Hindlimb muscle (tissue), 1 donor: ENCODE measurements around the gene TRIM67. TPM values are rescaled to one million over a fixed set of nuclear protein-coding genes. Genes with fewer than 3 reads are reported as not detected.
"Not testable (repeated sequence)": the region's sequence is repeated elsewhere in the genome, so short reads cannot be mapped to it uniquely, and the experiment has no call there.

ENCODE experiments used
- DNase-seq: peaks from one replicate; pipeline ENCODE4 v3.0.0-alpha.2; 2013
- polyA plus RNA-seq: library from polyadenylated mRNA; unstranded; fragments of 120-200 nt; gene quantifications from one replicate; pipeline ENCODE4 v1.2.1, GENCODE V29; 2013; ENCODE audit not compliant: insufficient read length

TRIM67 gene
- polyA plus RNA-seq, 1 donor: 0.05 TPM

DNA sequence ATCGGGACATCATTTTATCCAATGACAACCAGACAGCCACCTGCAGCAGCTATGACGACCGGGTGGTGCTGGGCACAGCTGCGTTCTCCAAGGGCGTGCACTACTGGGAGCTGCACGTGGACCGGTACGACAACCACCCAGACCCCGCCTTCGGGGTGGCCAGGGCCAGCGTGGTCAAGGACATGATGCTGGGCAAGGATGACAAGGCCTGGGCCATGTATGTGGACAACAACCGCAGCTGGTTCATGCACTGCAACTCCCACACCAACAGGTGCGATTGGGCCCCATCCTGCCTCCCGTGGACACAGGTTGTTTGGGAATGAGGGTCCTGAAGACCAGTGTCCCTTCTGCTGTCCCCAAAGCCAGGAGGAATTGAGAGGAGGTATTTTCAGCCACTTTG, 47.1 kb downstream of the TRIM67 start:
- DNase-seq: no peak

DNA sequence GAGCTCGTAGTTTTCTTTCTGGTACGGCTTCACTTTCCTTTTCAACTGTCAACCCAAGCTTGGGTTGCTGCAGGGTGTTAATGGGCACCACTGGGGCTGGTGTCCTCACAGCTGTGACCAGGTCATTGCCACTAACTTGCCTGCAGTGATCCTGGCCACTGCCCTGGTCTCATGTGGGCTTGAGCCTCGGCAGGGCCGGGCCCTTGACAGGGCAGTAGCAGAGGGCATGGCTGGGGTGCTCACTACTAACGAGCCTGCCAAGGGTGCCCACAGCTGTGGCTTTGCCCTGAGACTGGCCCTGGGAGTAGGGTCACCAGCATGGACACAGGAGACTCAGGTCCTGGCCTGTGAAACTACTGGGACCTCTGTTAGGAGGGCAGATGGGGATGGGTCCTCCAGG, 47.7 kb downstream of the TRIM67 start:
- no peak for DNase-seq

DNA sequence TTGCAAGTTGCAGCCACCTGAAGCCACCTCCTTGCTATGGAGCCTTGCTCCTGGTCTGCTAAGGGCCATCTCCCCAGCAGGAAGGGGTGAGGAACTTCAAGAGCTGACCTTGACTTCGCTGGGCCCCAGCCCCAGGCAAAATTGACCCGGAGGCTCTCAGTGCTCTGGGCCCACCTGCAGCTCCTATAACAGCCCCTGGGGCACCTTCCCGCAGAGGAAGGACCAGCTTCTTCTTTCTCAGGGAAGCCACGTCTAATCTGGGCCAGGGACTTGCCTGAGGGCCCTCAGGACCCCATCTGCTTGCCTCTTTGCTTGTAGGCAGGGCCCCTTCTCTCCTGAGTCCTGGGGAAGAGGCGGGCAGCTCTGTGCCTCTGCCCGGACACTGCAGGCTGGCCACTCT, 48.3 kb downstream of the TRIM67 start:
- DNase-seq: no peak

DNA sequence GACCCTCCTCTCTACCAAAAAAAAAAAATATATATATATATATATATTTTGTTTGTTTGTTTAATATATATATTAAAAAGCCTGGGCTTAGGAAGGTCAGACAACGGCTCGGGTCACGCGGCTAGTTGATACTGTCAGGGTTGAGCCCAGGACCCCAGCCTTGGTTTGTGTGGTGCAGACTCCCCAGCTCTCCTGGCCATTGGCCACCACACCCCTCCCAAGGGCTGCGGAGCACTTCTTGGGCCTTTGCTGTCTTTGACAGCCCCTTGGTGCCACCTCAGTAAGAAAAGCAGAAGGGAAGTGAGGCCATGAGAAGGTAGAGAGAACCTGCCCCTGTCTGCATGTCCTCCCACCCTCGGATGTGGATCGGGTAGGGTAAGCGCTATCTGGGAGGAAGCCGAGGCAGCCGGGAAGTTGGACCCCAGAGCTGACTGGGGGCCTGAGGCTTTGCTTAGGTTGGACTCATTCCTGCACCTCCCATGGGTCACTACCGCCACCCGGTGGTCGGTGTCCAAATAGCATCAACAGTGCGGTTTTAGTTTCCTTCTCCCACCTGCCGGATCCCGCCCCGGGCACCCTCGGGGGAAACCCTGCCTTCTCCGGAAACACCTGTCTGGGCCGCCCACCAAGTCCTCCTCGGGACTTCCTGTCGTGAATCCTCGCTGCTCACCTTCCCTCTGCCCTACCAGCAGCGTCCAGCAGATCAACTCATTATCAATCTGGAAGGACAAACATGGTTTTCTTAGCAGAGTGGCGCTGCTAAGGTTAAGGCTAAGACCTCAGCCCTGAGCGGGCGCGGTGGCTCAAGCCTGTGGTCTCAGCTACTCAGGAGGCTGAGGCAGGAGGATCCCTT, 49.4 kb downstream of the TRIM67 start:
- peak; percentile 66 for DNase-seq

DNA sequence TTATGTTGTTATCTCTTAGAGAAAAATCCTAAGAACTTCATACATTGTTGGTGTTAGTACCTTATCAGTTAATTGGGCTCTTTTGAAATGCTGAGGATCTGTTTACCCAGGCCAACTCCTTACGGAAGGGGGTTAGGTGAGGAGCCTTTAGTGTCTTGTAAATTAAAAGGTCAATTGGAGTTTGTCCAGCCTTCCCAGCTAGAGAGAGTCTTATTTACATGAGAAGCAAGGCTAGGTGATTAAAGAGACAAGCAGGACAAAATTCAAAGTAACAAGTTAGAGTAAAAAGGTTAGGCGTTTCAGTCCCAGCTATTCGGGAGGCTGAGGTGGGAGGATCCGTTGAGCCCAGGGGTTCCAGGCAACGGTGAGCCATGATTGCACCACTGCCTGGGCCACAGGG, 50.4 kb downstream of the TRIM67 start:
- not testable (repeated sequence) for DNase-seq

DNA sequence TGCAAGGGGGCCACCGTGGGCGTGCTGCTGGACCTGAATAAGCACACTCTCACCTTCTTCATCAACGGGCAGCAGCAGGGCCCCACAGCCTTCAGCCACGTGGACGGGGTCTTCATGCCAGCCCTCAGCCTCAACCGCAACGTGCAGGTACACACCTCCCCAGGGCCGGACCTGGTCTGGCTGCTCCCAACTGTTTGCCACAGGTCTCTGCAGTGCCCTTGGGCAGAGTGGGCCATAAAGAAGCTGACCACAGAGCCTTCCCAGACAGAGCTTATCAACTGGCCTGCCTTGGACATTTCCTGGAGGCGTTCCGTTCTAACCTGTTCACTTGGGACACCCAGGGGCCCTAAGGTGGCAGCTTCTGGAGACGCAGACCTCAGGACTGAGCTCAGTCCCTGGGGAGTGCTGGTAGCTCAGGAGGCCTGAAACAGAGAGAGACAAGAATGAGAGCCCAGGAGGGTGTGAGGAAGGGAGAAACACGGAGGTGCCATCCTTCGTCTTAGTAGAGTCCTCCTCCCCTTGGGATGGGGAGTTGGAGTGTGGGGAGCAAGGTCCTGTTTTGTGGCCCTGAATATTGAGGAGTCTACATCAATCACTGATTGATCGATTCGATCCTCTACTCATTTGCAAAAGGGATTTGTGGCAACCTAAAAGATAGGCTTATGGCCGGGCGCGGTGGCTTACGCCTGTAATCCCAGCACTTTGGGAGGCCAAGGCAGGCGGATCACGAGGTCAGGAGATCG, 52.1 kb downstream of the TRIM67 start:
- DNase-seq: no peak

DNA sequence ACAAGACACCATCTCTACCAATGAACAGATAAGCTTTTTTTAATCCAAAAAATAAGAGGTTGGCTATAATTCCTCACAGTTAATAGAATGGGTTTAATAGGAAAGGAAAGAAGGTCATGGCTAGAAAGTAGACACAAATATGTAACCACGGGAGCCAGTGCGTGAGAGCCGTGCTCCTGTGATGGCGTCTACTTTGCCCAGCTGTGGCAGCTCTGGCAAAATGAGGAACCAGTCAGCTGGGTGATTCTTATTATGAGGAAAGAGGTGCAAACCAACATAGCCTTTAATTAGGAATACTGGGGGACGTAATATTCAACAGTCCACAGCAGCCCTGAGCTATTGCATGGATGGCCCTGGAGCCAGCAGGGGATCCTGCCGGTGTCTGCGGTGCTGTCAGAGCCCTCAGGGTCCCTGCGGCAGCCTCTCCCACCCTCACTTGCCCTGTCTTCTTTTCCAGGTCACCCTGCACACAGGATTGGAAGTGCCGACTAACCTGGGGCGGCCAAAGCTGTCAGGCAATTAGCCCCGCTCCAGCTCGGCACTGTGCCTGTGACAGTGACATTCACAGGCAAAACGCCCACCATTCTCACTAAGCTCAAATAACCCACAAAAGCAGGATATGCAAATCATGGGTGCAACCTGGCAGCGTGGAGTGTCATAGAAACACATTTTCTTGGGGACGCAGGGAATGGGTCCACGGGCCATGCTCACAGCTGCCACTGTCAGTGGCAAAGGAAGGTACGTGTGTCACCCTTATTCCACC, 53.2 kb downstream of the TRIM67 start:
- DNase-seq: no peak

DNA sequence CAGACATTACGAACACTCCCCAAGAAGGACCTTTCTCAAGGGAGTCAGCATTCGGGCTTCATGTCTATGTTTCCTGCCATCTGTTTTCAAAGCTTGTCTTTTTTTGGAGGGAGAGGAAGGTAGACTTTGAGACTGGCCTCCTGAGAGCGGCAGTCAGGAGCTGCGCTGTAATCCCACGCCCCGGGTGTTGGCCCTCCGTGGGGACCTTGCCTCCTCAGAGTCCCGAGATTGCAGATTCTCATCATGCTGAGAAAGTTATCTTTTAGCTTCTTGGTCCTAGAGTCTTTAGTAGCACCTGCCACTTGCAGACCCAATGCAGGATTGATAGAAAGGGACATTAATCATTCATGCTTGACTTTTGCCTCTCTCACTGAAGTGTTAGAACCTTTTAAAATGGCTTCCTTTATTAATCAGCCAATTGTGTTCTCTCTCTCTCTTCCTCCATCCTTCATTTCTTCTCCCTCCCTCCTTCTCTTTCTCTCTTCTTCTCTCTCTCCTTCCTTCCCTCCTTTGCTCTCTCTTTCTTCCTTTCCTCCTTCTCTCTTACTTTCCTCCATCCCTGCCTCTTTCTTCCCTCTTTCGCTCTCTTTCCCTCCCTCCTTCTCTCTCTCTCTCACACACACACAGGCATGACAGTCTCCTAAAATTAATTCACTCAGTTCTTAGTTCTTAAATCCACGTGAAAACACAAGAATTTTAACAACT, 54.0 kb downstream of the TRIM67 start:
- DNase-seq: no peak

DNA sequence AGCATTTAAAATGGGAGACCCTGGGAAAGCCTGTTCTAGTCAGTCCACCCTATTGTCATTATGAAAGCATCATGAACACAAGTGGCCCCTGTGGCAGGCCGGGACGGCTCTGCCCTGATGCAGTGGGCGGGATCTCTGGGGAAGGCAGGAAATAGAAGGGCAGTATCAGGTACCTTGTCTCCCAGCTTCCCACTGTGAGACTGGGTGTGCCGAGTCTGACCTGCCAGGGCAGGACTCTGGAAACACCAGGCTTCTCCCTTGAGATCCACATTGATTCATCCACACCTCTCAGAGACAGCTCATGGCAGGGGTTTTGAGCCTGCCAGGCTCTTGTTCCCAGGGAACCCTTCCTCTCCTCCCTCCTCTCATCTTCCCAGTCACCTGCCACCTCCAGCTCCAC, 54.6 kb downstream of the TRIM67 start:
- DNase-seq: no peak

DNA sequence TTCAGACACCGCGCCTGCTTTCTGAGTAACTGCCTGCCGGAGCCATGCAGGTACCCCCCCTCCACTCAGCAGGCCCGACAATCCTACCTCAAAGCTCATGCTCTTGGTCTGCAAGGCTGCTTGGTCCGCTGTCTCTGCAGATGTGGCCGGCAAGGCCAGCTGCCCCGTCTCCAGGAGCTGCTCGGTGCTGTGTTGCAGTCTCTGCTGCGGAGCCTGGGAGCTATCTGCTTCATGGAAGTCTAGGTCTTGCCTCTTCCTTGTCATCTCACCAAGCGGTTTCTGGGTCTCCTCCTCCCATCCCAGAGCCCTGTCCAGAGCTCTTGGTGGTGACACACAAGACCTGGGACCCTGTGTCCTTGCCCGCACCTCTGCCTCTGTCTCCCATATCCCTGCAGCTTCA, 55.2 kb downstream of the TRIM67 start:
- no peak for DNase-seq

DNA sequence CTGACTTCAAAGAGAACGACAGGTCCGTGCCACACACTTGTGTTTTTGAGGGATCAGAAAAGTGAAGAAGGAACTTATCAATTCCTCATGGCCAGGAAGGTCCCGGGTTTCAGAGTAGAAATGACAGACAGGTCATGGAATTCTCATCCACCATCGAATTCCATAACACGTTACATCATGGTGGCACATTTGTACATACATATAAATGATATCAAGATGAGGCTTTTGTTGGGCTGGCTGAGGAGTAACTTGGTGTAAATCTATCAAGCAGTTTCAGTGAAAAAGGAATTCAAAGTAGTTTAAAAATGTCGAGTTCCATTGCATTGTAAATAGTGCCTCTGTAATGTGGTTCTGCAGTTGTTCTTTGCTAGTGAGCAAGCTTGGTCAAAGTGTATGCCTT, 56.2 kb downstream of the TRIM67 start:
- no peak for DNase-seq

DNA sequence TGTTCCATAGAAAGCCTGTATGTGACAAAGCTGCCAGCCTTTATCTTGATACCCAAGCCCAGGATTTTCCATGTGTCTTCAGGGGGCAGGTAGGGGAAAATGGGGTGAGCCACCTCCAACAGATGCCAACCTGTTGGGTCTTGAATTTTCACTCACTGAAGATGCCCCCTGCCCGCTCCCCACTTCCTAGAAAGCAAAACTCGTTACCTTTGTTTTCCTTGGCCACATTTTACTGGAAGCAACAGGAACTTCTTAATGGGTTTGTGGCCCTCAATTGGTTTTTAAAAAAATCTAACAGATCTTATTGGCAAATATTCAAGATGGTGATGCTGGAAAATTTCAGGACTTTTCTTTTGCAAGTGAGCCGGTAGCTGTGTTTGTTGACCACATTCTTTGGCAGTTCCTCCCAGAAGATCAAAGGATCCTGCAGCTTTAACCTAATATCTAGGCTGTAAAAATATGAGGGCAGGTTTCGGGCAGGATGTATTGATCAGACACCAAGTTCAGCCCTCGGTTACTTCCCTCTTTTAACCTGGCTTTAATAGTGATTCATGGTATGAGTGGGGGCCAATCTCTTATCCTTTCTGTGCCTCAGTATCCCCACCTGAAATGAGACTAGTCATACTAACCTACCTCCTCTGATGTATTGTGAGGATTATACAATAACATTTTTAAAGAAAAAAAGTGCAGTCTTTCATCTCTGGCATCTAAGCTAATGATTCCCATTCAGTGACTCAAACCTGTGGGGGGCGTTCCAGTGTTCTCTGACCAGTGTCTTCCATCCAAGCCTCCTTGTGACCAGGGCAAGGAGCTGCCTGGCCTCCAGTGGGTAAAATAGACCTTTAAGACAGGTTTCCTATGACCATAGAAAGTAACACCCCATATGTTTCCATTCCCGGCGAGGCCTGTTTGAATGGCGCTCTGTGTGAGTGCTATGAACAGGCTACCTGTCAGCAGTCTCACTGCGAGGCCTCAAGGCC, 57.9 kb downstream of the TRIM67 start:
- DNase-seq: no peak

DNA sequence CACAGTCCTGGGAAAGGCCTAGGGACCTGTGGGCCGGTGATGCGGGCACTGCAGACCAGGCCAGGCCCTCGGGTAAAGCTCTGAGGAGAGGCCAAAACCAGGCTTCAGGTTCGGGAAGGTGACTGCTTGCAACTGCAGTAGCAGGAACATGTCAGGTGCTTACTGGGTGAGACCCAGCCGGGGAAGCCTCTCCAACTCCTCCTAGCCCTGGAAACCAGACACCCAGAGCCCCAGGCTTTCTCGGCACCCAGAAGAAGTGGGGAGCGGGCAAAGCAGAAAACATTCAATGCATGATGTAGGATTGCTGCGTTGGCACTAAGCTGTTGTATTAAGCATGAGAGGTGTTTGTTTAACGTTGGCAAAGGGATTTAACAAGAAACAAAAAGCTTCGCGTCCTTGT, 58.9 kb downstream of the TRIM67 start:
- no peak for DNase-seq

DNA sequence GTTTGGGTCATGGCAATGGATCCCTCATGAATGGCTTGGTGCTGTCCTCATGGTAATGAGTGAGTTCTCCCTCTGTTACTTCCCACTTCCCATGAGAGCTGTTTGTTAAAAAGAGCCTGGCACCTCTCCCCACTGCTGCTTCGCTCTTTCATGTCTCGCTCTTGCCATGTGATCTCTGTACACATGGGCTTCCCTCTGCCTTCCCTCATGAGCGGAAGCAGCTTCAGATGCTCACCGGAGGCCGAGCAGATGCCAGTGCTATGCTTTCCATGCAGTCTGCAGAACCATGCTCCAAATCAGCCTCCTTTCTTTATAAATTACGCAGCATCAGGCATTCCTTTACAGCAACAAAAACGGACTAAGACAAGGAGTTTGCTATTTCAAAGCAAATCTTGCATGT, 64.3 kb downstream of the TRIM67 start:
- DNase-seq: no peak

DNA sequence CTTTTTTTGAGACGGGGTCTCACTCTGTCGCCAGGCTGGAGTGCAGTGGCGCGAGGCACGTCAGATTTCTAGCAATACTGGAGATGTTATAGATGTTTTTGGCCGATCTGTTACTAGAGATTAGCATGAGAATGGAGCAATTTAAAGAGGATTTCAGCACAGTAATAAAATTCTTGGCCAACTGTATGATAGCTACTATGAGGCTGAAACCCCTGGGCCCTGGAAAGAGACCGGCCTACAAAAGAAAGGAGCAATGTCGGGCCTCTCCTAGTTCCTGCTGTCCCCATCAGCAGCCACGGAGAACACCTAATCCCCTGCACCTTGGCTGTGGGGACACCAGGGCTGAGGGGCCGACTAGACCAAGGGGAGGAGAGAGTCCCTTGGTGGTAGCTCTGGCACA, 69.7 kb downstream of the TRIM67 start:
- DNase-seq: no peak

DNA sequence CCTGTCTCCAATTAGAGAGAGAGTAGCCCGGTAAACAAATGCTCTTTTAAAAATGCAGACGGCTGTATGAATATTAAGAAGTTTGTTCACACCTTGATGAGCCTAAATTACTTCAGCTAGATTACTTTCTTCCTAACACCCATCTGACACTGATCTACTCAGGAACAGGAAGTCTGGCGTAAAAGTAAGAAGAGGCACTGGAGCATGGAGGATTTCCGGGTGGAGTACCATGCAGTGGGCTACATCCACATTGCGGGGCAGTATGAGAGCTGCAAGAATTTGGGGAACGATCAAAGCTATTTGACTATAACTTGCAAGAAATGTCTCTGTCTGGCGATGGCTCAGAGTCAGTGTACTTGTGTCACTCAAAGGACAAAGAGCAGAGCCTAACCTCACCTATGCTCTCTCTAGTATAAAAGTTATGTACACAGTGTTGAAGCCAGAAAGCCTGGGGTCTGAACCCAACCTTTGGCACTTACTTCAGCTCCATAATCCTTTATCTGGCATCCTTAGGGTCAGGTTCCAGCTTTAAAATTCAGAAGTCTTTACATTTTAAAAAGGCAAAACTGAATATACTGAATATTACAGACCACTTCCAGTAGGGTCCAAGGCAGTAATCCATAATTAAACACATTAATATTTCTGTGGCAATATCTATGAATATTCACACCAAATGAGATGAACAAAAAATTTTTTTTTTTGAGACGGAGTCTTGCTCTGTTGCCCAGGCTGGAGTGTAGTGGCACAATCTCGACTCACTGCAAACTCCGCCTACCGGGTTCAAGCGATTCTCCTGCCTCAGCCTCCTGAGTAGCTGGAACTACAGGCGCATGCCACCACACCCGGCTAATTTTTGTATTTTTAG, 71.2 kb downstream of the TRIM67 start:
- no peak for DNase-seq

DNA sequence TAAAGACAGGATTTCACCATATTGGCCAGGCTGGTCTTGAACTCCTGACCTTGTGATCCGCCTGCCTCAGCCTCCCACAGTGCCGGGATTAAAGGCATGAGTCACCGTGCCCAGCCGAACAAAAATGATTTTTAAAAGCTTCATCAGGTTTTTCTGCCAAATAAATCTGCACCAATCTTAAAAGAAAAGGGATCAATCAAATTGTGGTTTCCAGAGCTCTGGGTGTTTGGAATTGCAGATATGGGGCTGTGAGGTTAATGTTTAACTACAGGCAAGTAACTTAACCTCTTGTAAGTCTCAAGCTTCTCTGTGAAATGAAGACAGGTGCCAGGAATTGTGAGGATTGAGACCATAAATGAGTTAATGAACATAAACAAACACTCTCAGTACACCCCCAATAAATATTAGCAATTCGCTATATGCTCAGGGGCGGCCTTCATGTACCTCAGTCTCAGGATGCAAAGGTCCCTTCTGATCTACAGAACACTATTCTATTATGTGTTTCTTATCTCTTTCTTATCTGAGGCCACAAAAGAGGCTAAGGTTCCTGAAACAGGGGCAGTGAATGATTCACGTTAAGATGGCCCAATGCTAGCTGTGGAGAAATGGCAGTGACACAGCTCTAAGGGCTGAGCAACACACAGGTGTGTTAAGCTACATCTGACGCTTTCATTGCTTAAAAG, 72.0 kb downstream of the TRIM67 start:
- no peak for DNase-seq

DNA sequence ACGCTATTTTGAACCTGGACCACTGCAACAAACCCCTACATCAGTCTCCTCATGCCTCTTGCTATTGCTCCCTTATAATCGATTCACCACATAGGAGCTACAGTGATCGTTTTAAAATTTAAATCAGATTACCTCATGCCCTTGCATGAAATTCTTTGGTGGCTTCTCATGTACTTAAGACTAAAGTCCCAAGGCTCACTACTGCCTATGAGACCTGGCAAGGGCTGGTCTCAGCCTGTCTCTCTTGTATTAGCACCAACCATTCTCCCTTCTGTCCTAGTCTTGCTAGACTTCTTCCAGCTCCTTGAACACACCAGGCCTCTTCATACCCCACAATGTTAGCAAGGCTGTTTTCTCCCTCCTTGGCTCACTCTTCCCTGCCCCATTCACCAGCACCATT, 72.6 kb downstream of the TRIM67 start:
- no peak for DNase-seq

DNA sequence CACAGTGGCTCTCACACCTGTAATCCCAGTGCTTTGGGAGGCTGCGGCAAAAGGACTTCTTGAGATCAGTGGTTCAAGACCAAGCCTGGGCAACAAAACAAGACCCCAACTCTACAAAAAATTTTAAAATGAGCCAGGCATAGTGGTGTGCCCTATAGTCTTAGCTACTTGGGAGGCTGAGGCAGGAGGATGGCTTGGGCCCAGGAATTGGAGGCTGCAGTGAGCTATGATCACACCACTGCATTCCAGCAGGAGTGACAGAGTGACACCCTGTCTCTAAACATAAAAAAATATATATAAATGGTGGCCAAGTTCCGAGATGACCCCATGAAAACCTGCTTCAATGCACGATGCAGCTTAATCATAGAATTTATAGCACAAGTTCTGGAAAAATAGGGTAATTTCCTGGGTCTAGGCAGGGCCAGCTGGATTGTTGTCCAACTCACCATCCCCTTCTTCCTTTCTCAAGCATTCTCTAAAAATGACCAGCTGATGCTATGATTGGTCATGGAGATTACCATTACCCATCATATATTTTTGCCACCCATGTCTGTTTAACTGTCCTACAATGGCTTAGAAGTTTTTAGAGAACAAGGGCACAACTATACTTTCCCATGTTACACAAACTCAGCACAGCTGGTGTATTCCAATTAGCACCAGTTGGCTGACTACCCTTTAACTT, 73.8 kb downstream of the TRIM67 start:
- no peak for DNase-seq
